VCaP (cell line): ENCODE measurements around the gene IL22RA2.
"Not testable (repeated sequence)": the region's sequence is repeated elsewhere in the genome, so short reads cannot be mapped to it uniquely, and the experiment has no call there.

Source experiments
- H3K27ac ChIP-seq: fragments of 450-650 bp; 2 replicates; pipeline ENCODE4 v1.5.1; 2017
- TF ChIP-seq, protein P1 (sequence below): fragments of 450-650 bp; conservative IDR thresholded peaks from 2 replicates; pipeline ENCODE4 v1.5.1; 2017; ENCODE audit warnings: mild to moderate bottlenecking, moderate library complexity

Gene IL22RA2

DNA sequence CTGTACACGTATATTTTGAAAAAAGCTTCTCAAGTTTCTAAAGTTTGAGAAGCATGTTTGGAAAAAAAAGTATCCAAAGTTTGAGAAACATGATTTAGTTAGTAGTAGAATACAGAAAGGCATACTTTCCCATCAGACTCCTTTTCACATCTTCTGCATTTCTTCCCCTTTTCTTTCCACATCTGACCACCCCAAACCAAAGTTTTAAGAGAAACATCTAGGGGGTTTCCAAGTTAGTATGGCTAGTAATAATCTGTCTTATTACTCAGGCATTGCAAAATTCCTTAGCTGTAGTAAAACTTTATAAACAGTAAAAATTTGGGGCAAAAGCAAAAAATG is 65.7 kb downstream of the IL22RA2 start:
- TF ChIP-seq, protein P1, sequence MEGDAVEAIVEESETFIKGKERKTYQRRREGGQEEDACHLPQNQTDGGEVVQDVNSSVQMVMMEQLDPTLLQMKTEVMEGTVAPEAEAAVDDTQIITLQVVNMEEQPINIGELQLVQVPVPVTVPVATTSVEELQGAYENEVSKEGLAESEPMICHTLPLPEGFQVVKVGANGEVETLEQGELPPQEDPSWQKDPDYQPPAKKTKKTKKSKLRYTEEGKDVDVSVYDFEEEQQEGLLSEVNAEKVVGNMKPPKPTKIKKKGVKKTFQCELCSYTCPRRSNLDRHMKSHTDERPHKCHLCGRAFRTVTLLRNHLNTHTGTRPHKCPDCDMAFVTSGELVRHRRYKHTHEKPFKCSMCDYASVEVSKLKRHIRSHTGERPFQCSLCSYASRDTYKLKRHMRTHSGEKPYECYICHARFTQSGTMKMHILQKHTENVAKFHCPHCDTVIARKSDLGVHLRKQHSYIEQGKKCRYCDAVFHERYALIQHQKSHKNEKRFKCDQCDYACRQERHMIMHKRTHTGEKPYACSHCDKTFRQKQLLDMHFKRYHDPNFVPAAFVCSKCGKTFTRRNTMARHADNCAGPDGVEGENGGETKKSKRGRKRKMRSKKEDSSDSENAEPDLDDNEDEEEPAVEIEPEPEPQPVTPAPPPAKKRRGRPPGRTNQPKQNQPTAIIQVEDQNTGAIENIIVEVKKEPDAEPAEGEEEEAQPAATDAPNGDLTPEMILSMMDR, result no peak
- no peak overlapping the region for H3K27ac ChIP-seq

DNA sequence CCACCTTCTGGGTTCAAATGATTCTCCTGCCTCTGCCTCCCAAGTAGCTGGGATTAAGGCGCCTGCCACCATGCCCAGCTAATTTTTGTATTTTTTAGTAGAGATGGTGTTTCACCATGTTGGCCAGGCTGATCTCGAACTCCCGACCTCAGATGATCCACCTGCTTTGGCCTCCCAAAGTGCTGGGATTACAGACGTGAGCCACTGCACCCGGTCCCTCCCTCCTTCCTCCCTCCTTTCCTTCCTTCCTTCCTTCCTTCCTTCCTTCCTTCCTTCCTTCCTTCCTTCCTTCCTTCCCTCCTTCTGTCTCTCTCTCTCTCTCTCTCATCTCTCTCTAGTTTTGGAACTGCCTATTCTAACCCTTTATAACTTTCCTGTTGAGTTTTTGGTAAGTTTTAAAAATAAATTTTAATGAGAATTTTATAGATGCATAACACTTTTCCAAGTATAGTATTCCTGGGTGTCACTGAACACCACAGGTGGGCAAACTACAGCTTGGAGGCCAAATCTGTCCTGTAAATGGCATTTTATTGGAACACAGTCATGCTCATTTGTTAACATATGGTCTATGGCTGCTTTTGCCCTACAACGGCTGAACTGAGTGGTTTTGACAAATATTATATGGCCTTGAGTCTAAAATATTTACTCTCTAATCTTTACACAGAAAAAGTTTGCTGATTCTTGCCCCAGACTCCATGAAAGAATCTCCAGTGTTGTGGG is 66.2 kb downstream of the IL22RA2 start:
- H3K27ac ChIP-seq, result not testable (repeated sequence)

- TF ChIP-seq, protein P1, result no peak
- no peak overlapping the region for H3K27ac ChIP-seq
Measured at GRCh38 chr6:137106183-137106582, 67.3 kb downstream of the IL22RA2 start.

DNA sequence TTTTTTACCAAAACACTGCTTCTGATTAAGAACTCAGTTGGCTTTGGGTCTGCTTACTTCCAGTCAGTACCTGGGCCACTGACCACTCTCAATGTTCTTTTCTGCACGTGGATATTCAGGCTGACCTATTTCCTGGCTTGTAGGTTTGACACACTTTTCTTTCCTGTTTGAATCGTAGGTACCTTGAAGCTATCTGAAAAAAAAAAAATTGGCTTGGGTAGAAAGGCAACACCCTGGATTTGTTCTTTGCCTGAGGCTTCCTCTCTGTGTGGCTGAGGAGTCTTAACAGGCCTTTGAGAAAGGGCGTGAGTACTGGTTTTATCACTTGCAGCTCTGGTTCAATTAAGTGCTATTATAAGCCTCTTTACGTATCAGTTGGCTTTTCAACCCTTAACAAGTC is 68.1 kb downstream of the IL22RA2 start:
- H3K27ac ChIP-seq, result no peak overlapping the region
- TF ChIP-seq, protein P1, result no peak

- TF ChIP-seq, protein P1, result no peak
- H3K27ac ChIP-seq, result no peak overlapping the region
Measured at GRCh38 chr6:137104926-137105325, 68.5 kb downstream of the IL22RA2 start.

DNA sequence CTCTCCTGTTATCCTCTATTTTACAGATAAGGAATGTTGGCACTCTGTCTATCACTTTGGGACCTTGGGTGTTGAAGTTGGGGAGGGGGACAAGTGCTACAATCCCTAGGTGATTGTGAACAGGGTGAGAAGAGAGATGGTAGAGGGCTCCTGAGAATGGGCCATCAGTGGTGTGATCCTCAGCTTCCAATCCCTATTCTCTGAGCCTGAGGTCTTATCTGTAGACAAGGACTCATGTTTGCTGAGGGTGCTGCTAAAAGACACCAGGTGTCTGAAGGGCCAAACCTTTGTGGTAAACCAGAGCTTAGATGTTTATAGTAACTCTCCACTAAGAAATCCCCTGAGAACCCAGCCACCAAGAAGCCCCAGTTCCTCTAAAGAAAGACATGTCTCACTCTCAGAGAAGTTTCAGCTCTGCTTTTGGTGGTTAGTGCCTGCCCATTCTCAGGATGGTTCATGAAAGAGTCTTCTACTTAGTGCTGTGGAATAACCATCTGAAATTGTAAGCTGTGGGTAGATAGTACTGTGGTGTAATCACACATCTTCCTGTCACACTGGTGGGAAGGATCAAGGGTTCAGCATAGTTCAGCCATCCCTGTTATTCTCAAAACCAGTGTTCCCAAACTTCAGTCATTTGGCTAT is 70.5 kb downstream of the IL22RA2 start:
- TF ChIP-seq, protein P1, result no peak
- H3K27ac ChIP-seq, result no peak overlapping the region

DNA sequence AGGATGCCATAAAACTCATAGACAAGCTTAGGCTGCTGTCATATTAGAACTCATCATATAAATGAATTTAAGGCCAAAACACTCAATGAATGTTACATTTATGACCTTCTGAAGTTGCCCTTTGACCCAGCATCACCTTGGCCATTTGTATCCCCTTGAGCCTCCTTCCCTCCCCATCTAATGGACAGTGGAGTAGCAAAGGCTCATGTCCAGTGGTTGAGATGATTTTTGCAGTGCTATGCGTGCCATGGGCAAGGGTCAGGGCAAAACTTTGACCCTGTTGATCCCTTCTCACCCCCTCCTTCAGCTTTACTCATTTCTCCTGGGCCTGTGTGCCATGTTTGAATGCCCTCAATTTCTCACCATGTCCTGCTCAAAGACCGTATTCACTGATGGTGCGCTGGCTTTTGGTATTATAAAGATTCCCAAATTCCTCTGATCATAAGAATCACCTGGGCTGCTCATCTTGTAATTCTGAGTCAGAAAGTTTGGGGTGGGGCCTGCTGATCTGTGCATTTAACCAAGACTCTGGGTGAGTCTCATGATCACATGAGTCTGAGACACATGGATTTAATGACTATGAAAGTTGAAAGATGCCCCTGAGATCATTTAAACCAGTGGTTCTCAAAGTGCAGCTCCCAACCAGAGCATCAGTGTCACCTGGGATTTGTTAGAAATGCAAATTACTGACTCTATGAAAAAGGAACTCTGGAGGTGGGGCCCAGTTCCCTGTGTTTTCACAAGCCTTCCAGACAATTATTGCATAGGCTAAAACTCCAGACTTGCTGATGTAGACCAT is 71.2 kb downstream of the IL22RA2 start:
- TF ChIP-seq, protein P1, result no peak
- no peak overlapping the region for H3K27ac ChIP-seq
